Left renal cortex interstitium (tissue), 4 donors: ENCODE measurements around the gene OR14I1. TPM values are rescaled to one million over a fixed set of nuclear protein-coding genes. Genes with fewer than 3 reads are reported as not detected.
"Not testable (repeated sequence)": the region's sequence is repeated elsewhere in the genome, so short reads cannot be mapped to it uniquely, and the experiment has no call there.

Source experiments
- DNase-seq, 4 donors: peaks; one replicate each; pipeline ENCODE4 v3.0.0-alpha.2; 2013; ENCODE audit warnings: low read depth in 4 of 4, low spot score in 2 of 4, missing footprints in 1 of 4
- polyA plus RNA-seq, 4 donors: library from polyadenylated mRNA; unstranded; fragments of 120-200 nt; gene quantifications; one replicate each; pipeline ENCODE4 v1.2.1, GENCODE V29; 2013; ENCODE audit not compliant: insufficient read length in 4 of 4

OR14I1 gene
- polyA plus RNA-seq, 4 donors, result 0.19 TPM; not detected in 3

- DNase-seq, result no peak
These were observed 13.9 kb downstream of the OR14I1 start for GRCh38 chr1:248688527-248689298.

GRCh38 chr1:248686815-248687214 is 15.8 kb downstream of the OR14I1 start:
- no peak for DNase-seq

- DNase-seq, result no peak
These were observed 20.9 kb downstream of the OR14I1 start for GRCh38 chr1:248681651-248682050.

- DNase-seq, result no peak
These were observed 32.6 kb downstream of the OR14I1 start for GRCh38 chr1:248670003-248670402.

GRCh38 chr1:248663453-248664328 is 38.9 kb downstream of the OR14I1 start:
- not testable (repeated sequence) for DNase-seq

- not testable (repeated sequence) for DNase-seq
These were observed 45.8 kb downstream of the OR14I1 start for GRCh38 chr1:248656797-248657196.

- not testable (repeated sequence) for DNase-seq
These were observed 47.2 kb downstream of the OR14I1 start, which contains the start of gene OR2T27 for GRCh38 chr1:248655354-248655753. OR2T27 (minus strand) TSS chr1:248655528; CDS start chr1:248650884, 4,644 bp downstream.

Other genes with a start within 250 kb of the OR14I1 start
- gene OR2T3, start 229.4 kb downstream of the OR14I1 start, polyA plus RNA-seq, result not detected
- not detected for gene OR2T5, start 214.2 kb downstream of the OR14I1 start, polyA plus RNA-seq
- gene OR2G6, start 194.7 kb downstream of the OR14I1 start, polyA plus RNA-seq, result under 1 TPM in 2 of 4 donors, not detected in 2; 0.04 to 0.08 TPM
- under 1 TPM in 1 of 4 donors, not detected in 3; 0.06 TPM for gene OR2T29, start 140.0 kb downstream of the OR14I1 start, polyA plus RNA-seq
- not detected for gene OR2T34, start 128.0 kb downstream of the OR14I1 start, polyA plus RNA-seq
- under 1 TPM; 0.08 to 0.28 (median 0.11) TPM for gene OR2T10, start 105.1 kb downstream of the OR14I1 start, polyA plus RNA-seq
- gene OR2T11, start 67.7 kb downstream of the OR14I1 start, polyA plus RNA-seq, result under 1 TPM in 1 of 4 donors, not detected in 3; 0.03 TPM
- gene OR2T35, start 57.5 kb downstream of the OR14I1 start, polyA plus RNA-seq, result not detected
- not detected for gene OR2T27, start 47.2 kb downstream of the OR14I1 start, polyA plus RNA-seq
- under 1 TPM in 1 of 4 donors, not detected in 3; 0.09 TPM for gene LYPD8, start 53.0 kb upstream of the OR14I1 start, polyA plus RNA-seq
- gene SH3BP5L, start 123.1 kb upstream of the OR14I1 start, polyA plus RNA-seq, result 10 to 100 TPM; 22.8 to 34.8 (median 30.0) TPM
- gene ZNF672, start 135.5 kb upstream of the OR14I1 start, polyA plus RNA-seq, result 10 to 100 TPM; 20.1 to 30.0 (median 25.6) TPM
- 10 to 100 TPM; 26.6 to 65.8 (median 50.1) TPM for gene ZNF692, start 156.3 kb upstream of the OR14I1 start, polyA plus RNA-seq
- gene PGBD2, start 203.5 kb upstream of the OR14I1 start, polyA plus RNA-seq, result 10 to 100 TPM; 10.1 to 15.0 (median 12.4) TPM